ENCODE results near the gene DHCR7.

Gene DHCR7

DNA sequence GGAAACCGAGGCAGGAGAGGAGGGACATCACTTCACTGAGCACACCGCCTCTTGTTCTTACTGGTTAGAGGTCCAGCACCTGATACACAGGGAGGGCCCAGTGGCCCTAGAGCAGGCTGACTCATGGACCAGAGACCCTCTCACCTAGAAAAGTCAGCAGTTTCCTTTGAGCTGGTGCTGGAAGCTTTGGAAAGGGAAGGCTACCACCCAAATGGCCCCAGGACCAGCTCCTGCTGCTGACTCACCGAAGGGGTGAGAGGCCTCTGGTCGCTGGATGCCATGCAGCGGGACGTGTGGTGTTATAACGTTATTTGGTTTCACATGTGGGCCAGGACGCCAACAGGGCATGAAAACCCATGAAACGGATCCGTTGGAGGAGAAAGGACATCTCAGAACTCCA is 8.6 kb upstream of the DHCR7 start:
- no peak for DNase-seq (ENCODE audit: low spot score)

GRCh38 chr11:71456294-71456693 is 8.1 kb upstream of the DHCR7 start:
- no peak for DNase-seq (ENCODE audit: low spot score)

GRCh38 chr11:71454470-71455113 is 6.4 kb upstream of the DHCR7 start:
- DNase-seq (ENCODE audit: low spot score): no peak

- DNase-seq (ENCODE audit: low spot score): no peak
These were observed 5.7 kb upstream of the DHCR7 start for GRCh38 chr11:71453918-71454304.

DNA sequence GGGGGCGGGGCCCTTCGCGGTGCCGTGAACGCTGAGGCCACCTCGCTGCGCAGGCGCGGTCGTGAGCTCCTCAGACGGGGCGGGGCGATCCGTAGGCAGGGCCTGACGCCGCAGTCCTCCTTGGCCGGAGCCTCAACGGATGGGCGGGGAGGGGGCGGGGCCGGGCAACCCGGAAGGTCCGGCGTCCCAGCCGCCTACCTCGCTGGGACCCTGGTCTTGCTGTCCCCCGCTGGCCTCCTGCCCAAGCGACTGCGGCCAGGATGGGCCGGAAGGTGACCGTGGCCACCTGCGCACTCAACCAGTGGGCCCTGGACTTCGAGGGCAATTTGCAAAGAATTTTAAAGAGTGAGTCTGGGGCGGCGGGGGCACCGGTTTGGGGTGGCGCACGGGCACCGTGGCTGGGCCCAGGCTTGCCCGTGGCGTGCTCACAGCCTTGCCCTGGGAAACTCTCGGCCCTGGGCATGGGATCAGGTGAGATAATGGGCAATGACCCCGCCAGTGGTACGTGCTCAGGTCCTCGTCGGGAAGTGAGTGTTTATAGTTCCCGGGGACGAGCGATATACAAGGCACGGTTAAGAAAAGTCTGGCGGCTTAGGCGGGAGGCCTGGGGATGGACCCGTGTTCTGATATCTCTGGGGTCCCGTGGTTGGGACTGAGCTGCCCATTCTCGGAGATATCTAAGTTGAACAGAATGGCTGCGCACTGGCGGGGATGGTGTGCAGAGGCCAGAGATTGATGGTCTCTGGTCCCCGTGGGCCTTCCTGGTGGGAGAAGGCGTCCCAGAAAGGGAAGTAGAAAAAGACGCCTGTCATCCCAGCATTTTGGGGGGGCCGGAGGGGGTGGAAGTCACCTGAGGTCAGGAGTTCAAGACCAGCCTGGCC is 5.1 kb upstream of the DHCR7 start, which contains the start of gene NADSYN1:
Gene NADSYN1, plus strand, starts transcription at position 167 of the 881 bp plus-strand sequence. Its CDS starts 94 bp downstream, at position 261.
- peak; percentile 96 for DNase-seq (ENCODE audit: low spot score)

DNA sequence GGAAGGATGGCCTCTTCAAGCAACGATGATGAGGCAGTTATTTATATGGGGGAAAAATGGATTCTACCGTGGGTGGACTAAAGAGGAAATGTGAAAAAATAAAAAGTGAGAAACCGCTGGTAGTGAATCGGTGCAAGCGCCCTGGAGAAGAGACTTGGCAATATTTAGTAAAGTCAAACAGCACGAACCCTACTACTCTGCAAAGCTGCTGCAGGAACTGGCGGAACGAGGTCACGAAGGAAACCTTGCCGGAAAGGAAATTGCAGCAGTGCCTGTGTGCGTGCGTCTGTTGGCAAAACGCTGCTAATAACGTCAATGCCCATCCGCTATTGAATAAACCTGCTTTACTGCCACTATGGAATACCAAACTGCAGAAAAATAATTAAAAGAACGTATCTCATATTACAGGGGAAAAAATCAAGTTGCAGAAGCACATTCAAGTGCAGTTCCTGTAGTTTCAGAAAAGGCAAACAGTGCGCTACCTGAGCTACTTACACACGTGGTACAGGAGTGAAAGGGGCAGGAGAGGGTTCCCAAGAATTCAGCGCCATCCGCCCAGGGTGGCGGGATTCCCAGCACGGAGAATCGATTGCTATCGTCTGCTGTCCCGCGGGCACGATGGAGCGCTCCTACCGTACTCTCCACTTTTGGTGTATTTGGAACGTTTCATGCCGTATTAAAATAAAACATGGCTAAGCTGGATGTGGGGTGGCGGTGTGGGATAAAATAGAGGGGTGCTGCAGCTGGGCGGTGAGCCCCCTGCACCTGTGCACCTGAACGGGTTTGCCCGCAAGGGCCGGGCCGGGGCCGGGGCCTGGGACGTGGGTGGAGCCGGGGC is 4.2 kb upstream of the DHCR7 start:
- DNase-seq (ENCODE audit: low spot score): peak; percentile 63

DNA sequence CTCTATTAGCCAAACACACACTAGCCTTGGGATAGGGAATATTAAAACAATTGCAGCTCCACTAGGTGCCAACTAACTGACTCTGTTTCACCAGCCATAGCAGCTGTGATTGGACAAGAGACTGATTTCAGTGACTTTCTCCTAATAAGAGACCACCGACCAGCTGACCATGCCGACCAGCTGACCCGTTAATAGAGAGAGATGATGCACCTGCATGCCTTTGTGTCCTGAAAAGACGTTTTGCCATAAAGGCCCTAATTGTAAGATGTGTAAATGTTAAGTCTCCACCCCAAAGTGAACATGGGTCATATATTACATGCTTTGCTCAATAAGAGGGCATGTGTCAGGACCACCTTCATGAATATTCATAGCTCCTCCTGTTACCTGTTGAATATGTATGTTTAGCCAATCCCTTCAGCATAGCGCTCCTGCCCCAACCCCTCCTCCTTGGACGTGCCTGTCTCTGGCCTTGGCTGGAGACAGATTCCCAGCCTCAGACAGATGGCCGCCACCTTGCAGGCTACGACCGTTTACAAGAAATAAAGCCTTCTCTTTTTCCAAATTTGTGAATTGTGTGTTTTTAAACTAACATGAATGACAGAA is 3.5 kb upstream of the DHCR7 start:
- DNase-seq (ENCODE audit: low spot score): no peak

DNA sequence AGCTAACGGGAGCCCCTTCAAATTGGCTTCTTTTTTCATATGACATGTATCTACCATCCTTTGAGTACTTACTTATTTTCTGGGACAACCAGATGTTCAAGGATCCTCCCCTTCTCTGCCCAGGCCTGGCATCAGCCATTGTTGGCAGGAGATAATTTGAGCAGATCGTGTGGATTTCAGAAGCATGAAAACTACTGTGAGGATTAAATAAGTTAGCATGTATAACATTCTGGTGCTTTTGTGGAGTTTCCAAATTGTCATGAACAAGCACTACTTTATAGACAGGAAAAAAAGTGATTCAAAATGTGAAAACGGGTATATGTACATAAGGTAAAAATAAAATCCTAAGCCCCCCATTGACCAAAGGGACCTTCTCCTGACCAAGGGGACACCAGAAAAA is 2.7 kb upstream of the DHCR7 start:
- DNase-seq (ENCODE audit: low spot score): no peak

DNA sequence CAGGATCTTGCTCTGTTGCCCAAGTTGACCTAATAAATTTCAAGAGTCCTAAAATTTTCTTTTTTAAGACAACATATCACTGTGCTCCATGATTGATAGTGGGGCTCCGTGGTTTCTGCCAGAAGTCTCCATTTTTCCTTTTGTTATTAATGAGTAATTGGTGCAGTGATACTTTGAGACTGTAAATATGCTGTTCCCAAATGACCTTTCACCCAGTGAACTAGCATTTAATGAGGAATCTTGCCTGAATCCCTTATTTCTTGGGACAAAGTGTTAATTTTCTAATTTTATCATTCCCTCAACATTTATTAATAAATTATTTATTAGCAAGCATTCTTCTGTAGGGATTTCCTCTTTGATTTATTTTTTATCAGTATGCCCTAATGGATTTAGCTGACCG is 2.3 kb upstream of the DHCR7 start:
- DNase-seq (ENCODE audit: low spot score): no peak

- DNase-seq (ENCODE audit: low spot score): no peak
These were observed 1.4 kb upstream of the DHCR7 start for GRCh38 chr11:71449596-71449995.

DNA sequence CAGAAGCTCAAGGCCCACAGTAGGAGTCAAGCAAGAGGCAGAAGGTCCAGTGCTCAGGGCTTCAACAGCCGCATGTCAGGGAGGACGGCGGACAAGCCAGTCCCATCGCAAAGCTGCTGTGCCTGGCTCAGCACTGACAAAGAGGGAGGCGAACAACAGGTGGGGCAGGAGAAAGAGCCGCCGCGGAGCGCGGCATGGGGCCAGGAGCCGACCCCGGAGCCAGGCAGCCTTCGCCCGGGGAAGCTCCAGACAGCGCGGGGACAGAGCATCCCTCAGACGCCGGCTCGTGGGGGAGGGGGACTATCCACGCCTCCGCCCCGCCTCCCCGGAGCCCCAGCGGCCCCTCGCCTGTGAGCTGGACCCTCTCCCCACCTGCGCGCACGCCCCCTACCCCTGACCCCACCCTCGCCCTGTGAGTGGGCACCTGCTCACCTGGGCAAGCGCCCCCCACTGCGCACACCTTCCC is 369 bp downstream of the DHCR7 start:
- DNase-seq (ENCODE audit: low spot score): no peak

DNA sequence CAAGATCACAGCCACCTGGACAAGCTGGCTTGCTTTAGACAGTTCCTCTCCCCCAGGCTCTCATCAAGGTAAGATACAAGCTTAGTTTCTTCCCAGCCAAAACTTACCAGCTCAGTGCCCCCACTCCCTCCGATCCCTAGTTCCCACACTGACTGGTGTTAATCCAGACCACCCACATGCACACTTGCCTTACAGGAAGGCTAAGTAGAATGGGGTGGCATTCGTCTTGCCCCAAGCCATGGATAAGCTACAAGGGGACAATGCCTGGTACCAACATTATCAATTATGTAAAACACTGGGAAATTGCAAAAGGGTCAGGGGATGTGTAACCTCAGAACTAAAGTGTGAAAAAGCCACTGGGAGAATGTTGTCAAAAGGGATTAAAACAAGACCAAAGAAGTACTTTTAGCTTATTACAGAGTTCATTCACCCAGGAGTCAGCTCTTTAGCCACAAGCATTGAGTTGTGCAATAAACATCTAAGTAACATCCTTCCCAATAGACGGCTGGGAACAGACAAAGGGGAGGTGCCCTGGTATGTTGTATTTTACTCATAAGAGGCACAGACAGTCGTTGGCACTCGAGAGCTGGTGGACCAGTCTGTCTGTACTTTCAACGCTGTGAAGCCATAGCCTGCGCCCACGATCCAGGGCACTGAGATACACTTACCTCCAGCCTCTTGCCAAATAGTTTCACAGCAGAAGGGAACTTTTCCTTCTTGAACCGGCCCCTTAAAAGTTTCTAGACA is 1.1 kb downstream of the DHCR7 start:
- DNase-seq (ENCODE audit: low spot score): no peak

DNA sequence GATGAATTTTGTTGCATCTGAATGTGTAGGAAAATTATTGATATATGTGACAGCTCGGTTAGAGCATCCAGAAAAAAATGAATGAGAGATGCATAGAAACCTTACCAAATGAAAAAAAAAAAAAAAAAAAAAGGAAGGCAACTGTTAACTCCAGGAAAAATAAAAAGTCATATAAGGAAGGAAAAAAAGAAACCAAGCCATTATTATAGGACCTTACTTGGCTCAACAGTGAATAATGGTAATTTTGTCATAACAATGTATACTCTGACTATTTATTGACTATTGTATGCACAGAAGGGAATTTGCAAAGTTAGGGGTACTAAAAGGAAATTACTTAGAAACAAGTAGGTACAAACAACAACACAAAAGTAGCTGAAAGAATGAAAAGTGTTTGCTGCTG is 2.0 kb downstream of the DHCR7 start:
- no peak for DNase-seq (ENCODE audit: low spot score)

GRCh38 chr11:71444811-71445210 is 3.4 kb downstream of the DHCR7 start:
- DNase-seq (ENCODE audit: low spot score): no peak

GRCh38 chr11:71443736-71444445 is 4.3 kb downstream of the DHCR7 start:
- DNase-seq (ENCODE audit: low spot score): no peak

- DNase-seq (ENCODE audit: low spot score): no peak
These were observed 5.3 kb downstream of the DHCR7 start for GRCh38 chr11:71442880-71443279.

DNA sequence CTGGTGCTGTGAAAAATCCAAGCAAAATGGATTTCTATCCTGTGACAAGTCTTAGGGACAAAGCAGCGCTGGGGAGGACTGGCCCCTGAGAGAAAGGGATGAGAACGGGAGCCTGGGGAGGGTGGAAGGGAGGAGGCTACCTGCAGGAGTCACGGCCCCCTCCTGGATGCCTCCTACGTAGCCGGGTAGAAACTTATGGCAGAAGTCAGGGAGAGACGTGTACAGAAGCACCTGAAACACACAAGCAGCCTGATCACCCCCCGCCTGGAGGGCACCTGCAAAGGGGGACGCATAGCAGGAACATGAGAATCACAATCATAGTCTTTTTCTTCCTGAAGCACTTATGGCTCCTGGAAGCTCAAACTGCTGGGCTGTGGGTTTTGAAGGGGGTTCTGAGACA is 6.1 kb downstream of the DHCR7 start:
- no peak for DNase-seq (ENCODE audit: low spot score)

GRCh38 chr11:71441251-71441650 is 6.9 kb downstream of the DHCR7 start:
- DNase-seq (ENCODE audit: low spot score): no peak

DNA sequence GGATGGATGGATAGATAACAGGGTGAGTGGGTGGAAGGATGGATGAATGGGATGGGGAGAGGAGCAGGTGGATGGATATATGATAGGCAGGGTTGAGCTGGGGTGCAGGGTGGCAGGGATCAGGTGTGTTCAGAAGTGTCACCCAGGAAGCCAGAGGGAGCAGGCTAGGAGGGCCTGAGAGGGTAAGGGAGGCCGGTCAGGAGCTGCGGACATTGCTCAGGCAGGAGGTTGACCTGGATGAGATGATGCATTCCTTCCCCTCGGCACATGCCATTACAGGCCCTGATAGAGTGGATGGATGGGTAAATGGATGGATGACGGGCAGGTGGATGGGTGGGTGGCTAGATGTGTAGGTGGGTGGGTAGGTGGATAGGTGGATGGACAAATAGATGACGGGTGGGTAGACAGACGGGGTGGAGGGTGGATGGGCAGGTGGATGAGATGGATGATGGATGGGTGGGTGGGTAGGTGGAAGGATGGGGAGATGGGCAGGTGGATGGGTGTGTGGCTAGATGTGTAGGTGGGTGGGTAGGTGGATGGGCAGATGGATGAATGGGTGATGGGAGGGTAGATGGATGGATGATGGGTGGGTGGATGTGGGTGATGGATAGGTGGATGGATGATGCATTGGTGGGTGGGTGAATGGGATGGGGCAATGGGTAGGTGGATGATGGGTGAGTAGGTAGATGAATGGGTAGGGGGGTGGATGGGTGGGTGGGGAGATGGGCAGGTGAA is 8.0 kb downstream of the DHCR7 start:
- no peak for DNase-seq (ENCODE audit: low spot score)

- DNase-seq (ENCODE audit: low spot score): no peak
These were observed 9.5 kb downstream of the DHCR7 start for GRCh38 chr11:71438650-71439049.

All from putamen (tissue), 1 donor.